Activated CD8-positive, alpha-beta T cell treated with anti-CD3 and anti-CD28 coated beads, Interleukin-2, amount 10 ng/mL, durations not matched to agents 7 days and 5 days (primary cell): Measurements from ENCODE around the gene CSNK2A2. TPM values are rescaled to one million over a fixed set of nuclear protein-coding genes. Genes with fewer than 3 reads are reported as not detected.

Source experiments
- ATAC-seq: fragments of 150-1000 bp; cut with Tn5 transposase; one replicate; pipeline ENCODE4 v1.10.0; 2021; ENCODE audit warnings: moderate library complexity
- CTCF ChIA-PET: fragments of 350-600 bp; sonication (Branson Sonifier 250); formaldehyde crosslinking; loops from one replicate; lab custom pipeline; 2021; ENCODE audit warnings: antibody characterized with exemption; lab: Charles Lee
- POLR2A ChIA-PET: fragments of 350-600 bp; sonication (Branson Sonifier 250); formaldehyde crosslinking; loops from one replicate; lab custom pipeline; 2021; ENCODE audit warnings: antibody characterized with exemption; lab: Charles Lee
- DNase-seq: peaks from one replicate; pipeline ENCODE4 v3.0.0-alpha.2; 2020
- H3K27ac Mint-ChIP-seq: one replicate; pipeline ENCODE4 v1.8.0; 2021; ENCODE audit warnings: mild to moderate bottlenecking, mixed read lengths
- H3K27me3 Mint-ChIP-seq: one replicate; pipeline ENCODE4 v1.8.0; 2021; ENCODE audit warnings: low read depth, mixed read lengths
- H3K36me3 Mint-ChIP-seq: one replicate; pipeline ENCODE4 v1.8.0; 2021; ENCODE audit warnings: low read depth, mixed read lengths
- H3K4me1 Mint-ChIP-seq: one replicate; pipeline ENCODE4 v1.8.0; 2021; ENCODE audit warnings: low read depth, mixed read lengths
- H3K4me3 Mint-ChIP-seq: one replicate; pipeline ENCODE4 v1.8.0; 2021; ENCODE audit warnings: mild to moderate bottlenecking, mixed read lengths
- H3K9me3 Mint-ChIP-seq: one replicate; pipeline ENCODE4 v1.8.0; 2022; ENCODE audit warnings: mixed read lengths; ENCODE audit not compliant: insufficient read depth
- total RNA-seq, 2 experiments: library from RNA; stranded (reverse); gene quantifications; one replicate each; pipeline ENCODE4 v1.2.3, GENCODE V29; 2021

The CSNK2A2 gene
- total RNA-seq, 2 experiments from 2014 or later = 62.2 to 67.1 TPM

DNA sequence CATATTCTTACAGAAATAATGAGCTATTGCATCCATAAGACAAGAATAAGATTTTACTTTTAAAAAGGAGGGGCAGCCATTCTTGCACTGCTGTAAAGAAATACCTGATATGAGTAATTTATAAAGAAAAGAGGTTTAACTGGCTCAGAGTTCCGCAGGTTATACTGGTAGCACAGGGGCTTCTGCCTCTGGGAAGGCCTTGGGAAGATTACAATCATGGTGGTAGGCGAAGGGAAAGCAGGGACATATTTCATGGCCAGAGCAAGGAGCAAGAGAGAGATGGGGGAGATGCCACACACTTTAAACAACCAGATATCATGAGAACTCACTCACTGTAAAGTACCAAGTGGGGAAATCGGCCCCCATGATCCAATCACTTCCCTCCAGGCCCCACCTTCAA lies 20.9 kb upstream of the CSNK2A2 start:
- H3K4me3 Mint-ChIP-seq = no peak overlapping the region
- CTCF ChIA-PET = no interaction called here
- DNase-seq = no peak

DNA sequence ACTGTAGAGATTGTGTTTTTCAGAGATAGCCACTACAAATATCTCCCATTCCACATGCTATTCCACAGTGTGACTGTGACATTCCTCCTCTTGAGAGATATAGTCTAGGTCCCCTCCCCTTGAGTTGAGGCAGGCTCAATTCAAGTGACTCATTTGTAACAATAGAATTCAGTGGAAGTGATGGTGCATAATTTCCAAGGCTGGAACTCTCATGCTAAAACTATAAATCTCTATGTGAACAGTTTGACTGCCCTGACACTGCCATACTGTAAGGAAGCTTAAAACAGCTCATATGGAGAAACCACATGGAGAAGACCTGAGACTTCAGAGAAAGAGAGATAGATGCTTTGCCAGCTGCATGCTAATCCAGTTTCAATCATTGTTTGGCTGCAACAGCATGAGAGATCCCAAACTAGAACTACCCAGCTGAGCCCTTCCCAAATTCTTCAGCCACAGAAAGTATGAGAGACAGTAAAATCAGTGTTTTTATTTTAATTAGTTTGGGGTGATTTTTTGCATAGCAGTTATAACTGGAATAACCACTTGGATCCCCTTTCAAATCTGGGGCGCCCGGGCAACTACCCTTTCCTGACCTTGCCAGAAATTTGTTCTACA lies 19.5 kb upstream of the CSNK2A2 start:
- peaks cover 27% of the 10 kb centered on the region for H3K27me3 Mint-ChIP-seq
- ChIA-PET POLR2A (no interaction called here), CTCF (no interaction called here)
- H3K27ac Mint-ChIP-seq = no peak overlapping the region
- DNase-seq (no peak), ATAC-seq (no peak)
- H3K36me3 Mint-ChIP-seq = no peaks in the 10 kb centered on the region
- H3K9me3 Mint-ChIP-seq = no peaks in the 10 kb centered on the region
- no peaks in the 10 kb centered on the region for H3K4me1 Mint-ChIP-seq
- no peak overlapping the region for H3K4me3 Mint-ChIP-seq

More for the DNA sequence above, 20.9 kb upstream of the CSNK2A2 start:
- no peaks in the 10 kb centered on the region for H3K4me1 Mint-ChIP-seq
- H3K27me3 Mint-ChIP-seq = peaks cover 23% of the 10 kb centered on the region
- POLR2A ChIA-PET = interaction anchor here (0.6 to 0.7 kb wide), 2 partner anchors 17 to 830 kb away, joined by 3 read pairs; no protein-coding TSS in a partner anchor
- no peaks in the 10 kb centered on the region for H3K36me3 Mint-ChIP-seq
- ATAC-seq = no peak
- H3K27ac Mint-ChIP-seq = no peak overlapping the region
- no peaks in the 10 kb centered on the region for H3K9me3 Mint-ChIP-seq

DNA sequence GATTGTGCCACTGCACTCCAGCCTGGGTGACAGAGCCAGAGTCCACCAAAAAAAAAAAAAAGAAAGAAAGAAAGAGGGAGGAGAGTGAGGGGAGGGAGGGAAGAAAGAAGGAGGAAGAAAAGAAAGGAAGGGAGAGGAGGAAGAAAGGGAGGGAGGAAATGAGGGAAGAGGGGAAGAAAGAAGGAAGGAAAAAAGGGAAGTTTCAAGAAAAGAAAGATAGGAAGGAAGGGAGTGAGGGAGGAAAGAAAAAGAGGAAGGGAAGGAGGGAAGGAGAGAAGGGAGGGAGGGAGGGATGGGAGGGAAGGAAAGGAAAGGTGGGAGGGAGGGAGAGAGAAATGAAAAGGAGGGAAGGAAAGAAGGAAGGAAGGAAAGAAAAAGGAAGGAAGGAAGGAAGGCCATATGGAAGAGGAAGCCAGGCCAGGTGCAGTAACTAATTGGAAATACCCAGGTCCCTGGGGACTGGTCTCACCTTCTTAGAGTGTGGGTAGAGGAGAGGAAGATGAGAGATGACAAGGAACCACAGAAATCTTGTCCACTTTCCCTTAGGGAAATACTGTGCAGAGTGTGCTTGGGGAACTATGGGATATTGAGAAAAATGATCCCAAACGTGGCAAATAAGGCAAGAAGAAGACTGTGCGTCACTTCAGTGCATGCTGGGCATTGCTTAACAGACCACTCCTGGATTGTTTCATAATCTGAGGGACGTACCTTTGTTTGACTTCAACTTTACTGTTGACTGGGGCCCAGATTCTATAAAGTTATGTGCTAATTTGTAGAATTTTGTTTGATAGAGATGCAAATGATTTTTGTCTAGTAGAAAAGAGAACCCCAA lies 15.1 kb upstream of the CSNK2A2 start:
- peaks cover 17% of the 10 kb centered on the region for H3K27me3 Mint-ChIP-seq
- H3K4me1 Mint-ChIP-seq = no peaks in the 10 kb centered on the region
- no peak overlapping the region for H3K4me3 Mint-ChIP-seq
- no peaks in the 10 kb centered on the region for H3K36me3 Mint-ChIP-seq
- H3K9me3 Mint-ChIP-seq = no peaks in the 10 kb centered on the region
- ATAC-seq (no peak), DNase-seq (no peak)
- no peak overlapping the region for H3K27ac Mint-ChIP-seq
- ChIA-PET POLR2A (no interaction called here), CTCF (interaction anchor here (0.7 kb wide), 1 partner anchor 16 kb away, joined by 3 read pairs; no protein-coding TSS in a partner anchor)

DNA sequence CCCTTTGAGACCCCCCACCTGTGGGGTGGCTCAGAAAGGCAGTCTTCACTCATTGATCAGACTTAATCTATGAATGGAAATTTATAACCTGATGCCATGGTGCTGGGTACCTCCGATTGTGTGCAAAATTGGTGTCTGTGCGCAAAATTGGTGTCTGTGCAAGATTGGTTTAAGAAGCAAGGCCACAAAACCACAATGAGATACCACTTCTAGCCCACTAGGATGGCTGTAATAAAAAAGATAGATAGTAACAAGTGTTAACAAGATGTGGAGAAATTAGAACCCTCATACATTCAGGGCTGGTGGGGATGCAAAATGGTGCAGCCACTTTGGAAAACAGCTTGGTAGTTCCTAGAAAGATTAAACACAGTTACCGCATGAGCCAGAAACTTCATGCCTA lies 13.9 kb upstream of the CSNK2A2 start:
- H3K27ac Mint-ChIP-seq = no peak overlapping the region
- DNase-seq (no peak), ATAC-seq (no peak)
- ChIA-PET CTCF (no interaction called here), POLR2A (no interaction called here)
- peaks cover 17% of the 10 kb centered on the region for H3K27me3 Mint-ChIP-seq
- no peak overlapping the region for H3K4me3 Mint-ChIP-seq
- no peaks in the 10 kb centered on the region for H3K4me1 Mint-ChIP-seq
- no peaks in the 10 kb centered on the region for H3K9me3 Mint-ChIP-seq
- H3K36me3 Mint-ChIP-seq = no peaks in the 10 kb centered on the region

- no peaks in the 10 kb centered on the region for H3K9me3 Mint-ChIP-seq
- H3K36me3 Mint-ChIP-seq = no peaks in the 10 kb centered on the region
- H3K4me1 Mint-ChIP-seq = peaks cover 3% of the 10 kb centered on the region
- peaks cover 17% of the 10 kb centered on the region for H3K27me3 Mint-ChIP-seq
- no peak overlapping the region for H3K27ac Mint-ChIP-seq
- DNase-seq (no peak), ATAC-seq (no peak)
- CTCF ChIA-PET = no interaction called here
- POLR2A ChIA-PET = no interaction called here
- no peak overlapping the region for H3K4me3 Mint-ChIP-seq
Measured at GRCh38 chr16:58211245-58211644, 13.3 kb upstream of the CSNK2A2 start.

DNA sequence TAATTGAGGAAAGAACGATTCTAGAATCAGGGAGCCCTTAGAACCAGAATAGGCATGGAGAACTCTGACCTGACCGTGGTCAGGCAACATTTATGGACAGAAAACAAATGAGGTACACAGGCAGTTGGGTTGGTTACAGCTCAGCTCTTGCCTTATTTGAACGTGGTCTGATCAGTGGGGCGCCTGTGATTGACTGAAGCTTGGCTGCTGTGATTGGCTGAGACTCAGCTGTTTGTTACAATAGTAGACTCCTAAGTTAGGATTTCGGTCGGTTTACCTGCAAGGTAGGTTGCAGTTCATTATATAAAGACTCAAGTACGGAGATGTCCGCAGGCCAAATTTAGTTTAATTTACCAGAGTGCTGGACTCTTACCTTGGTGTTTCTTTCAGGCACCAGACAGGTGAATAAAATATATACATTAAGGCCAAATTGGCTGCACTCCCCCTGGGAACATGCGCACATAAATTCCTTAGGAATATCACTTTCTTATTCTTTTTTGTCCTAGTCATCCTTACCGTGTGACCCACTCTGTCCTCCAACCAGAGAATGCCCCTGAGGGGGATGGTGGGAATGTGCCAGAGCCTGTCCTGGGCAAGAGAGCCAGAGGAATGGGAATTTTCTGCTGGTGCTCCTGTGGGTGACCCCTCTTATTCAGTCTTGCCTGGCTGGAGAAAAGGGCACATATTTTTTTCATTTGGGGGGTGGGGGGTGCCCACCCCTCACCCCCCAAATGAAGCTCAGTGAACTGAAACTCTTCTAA lies 7.5 kb upstream of the CSNK2A2 start:
- POLR2A ChIA-PET = no interaction called here
- Mint-ChIP-seq H3K9me3 (no peaks in the 10 kb centered on the region), H3K4me1 (peaks cover 3% of the 10 kb centered on the region), H3K4me3 (no peak overlapping the region), H3K27me3 (peaks cover 17% of the 10 kb centered on the region), H3K27ac (no peak overlapping the region), H3K36me3 (no peaks in the 10 kb centered on the region)
- DNase-seq (no peak), ATAC-seq (no peak)
- CTCF ChIA-PET = no interaction called here

- Mint-ChIP-seq H3K36me3 (peaks cover 4% of the 10 kb centered on the region), H3K27ac (no peak overlapping the region), H3K4me1 (peaks cover 13% of the 10 kb centered on the region), H3K4me3 (no peak overlapping the region), H3K9me3 (no peaks in the 10 kb centered on the region), H3K27me3 (peaks cover 29% of the 10 kb centered on the region)
- CTCF ChIA-PET = no interaction called here
- DNase-seq = no peak
- POLR2A ChIA-PET = no interaction called here
- ATAC-seq = no peak
Measured at GRCh38 chr16:58201163-58201562, 3.3 kb upstream of the CSNK2A2 start.

- Mint-ChIP-seq H3K4me3 (no peak overlapping the region), H3K27ac (no peak overlapping the region), H3K4me1 (peaks cover 21% of the 10 kb centered on the region), H3K9me3 (no peaks in the 10 kb centered on the region), H3K36me3 (peaks cover 12% of the 10 kb centered on the region), H3K27me3 (peaks cover 29% of the 10 kb centered on the region)
- DNase-seq (no peak), ATAC-seq (no peak)
- ChIA-PET CTCF (interaction anchor here (0.9 kb wide), 1 partner anchor 11 kb away, joined by 3 read pairs; no protein-coding TSS in a partner anchor), POLR2A (no interaction called here)
Measured at GRCh38 chr16:58200004-58200797, 2.3 kb upstream of the CSNK2A2 start.

DNA sequence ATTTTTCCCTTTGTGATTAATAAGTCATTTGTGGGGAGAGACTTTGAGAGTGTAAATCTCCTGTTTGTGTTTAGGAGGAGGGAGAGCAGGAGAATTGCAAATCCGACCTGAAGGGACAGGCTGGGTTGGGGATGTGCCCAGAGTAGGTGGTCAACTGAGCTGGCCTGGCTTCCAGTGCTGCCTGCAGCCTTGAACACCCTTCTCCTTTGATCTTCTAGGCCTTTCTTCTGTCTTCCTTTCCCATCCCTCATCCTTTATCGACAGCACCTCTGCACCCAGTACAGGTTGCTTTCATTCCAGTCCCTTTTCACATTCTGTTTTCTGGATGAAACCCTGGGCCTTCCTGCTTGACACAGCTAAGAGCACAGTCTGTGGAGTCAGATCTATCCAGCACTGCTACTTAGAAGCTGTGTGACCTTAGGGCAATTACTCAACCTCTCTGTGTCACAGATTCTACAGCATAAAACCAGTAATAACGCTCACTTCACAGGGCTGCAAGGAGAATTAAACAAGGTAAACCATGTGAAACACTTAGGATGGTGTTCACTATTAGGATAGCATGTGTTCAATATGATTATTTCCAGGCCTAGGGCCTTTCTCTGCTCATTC lies 1.0 kb upstream of the CSNK2A2 start:
- ChIA-PET CTCF (interaction anchor here (0.8 to 1.4 kb wide), 3 partner anchors 11 to 89 kb away, joined by 3 read pairs; no protein-coding TSS in a partner anchor), POLR2A (no interaction called here)
- H3K4me1 Mint-ChIP-seq = peaks cover 22% of the 10 kb centered on the region
- no peak for DNase-seq
- H3K27ac Mint-ChIP-seq = peak overlapping the region; percentile 81
- H3K4me3 Mint-ChIP-seq = peak overlapping the region; percentile 69
- peaks cover 26% of the 10 kb centered on the region for H3K27me3 Mint-ChIP-seq
- H3K36me3 Mint-ChIP-seq = peaks cover 21% of the 10 kb centered on the region
- no peak for ATAC-seq
- H3K9me3 Mint-ChIP-seq = no peaks in the 10 kb centered on the region

GRCh38 chr16:58197314-58198012 lies 443 bp downstream of the CSNK2A2 start:
- DNase-seq = no peak
- H3K4me3 Mint-ChIP-seq = peak overlapping the region; percentile 80
- ChIA-PET POLR2A (interaction anchor here (0.9 kb wide), 1 partner anchor 20 kb away, joined by 3 read pairs; no protein-coding TSS in a partner anchor), CTCF (interaction anchor here (0.6 to 1.6 kb wide), 6 partner anchors 8 to 173 kb away, joined by 3 to 5 read pairs (median 4); no protein-coding TSS in a partner anchor)
- peak; percentile 30 for ATAC-seq
- peaks cover 22% of the 10 kb centered on the region for H3K27me3 Mint-ChIP-seq
- H3K9me3 Mint-ChIP-seq = no peaks in the 10 kb centered on the region
- peaks cover 34% of the 10 kb centered on the region for H3K36me3 Mint-ChIP-seq
- peaks cover 28% of the 10 kb centered on the region for H3K4me1 Mint-ChIP-seq
- H3K27ac Mint-ChIP-seq = peak overlapping the region; percentile 67
